Activated T-helper 17 cell treated with anti-CD3 and anti-CD28 coated beads, Interleukin-2, amount 50 U/mL, for 72 hours (primary cell): ENCODE data around the gene SNAI1. TPM values are rescaled to one million over a fixed set of nuclear protein-coding genes. Genes with fewer than 3 reads are reported as not detected.

Experiments used
- ATAC-seq: fragments of 150-1000 bp; cut with Tn5 transposase; replicated peaks from 2 replicates; pipeline ENCODE4 v1.10.0; 2021; ENCODE audit warnings: mild to moderate bottlenecking, moderate library complexity
- H3K27ac Mint-ChIP-seq: one replicate; pipeline ENCODE4 v1.8.0; 2022; ENCODE audit warnings: mixed read lengths
- H3K27me3 Mint-ChIP-seq: one replicate; pipeline ENCODE4 v1.8.0; 2022; ENCODE audit warnings: mixed read lengths
- H3K36me3 Mint-ChIP-seq: one replicate; pipeline ENCODE4 v1.8.0; 2022; ENCODE audit warnings: low read depth, mild to moderate bottlenecking, mixed read lengths
- H3K4me1 Mint-ChIP-seq: one replicate; pipeline ENCODE4 v1.8.0; 2022; ENCODE audit warnings: mixed read lengths
- H3K4me3 Mint-ChIP-seq: one replicate; pipeline ENCODE4 v1.8.0; 2022; ENCODE audit warnings: mild to moderate bottlenecking, mixed read lengths
- H3K9me3 Mint-ChIP-seq: one replicate; pipeline ENCODE4 v1.8.0; 2022; ENCODE audit warnings: mixed read lengths
- total RNA-seq, 2 donors: library from RNA; stranded (reverse); gene quantifications; one replicate each; pipeline ENCODE4 v1.2.3, GENCODE V29; 2022

SNAI1 gene
- total RNA-seq, 2 donors from 2014 or later, result 0.34 TPM; not detected in 1

- H3K27me3 Mint-ChIP-seq, result peaks cover 7% of the 10 kb centered on the region
- no peaks in the 10 kb centered on the region for H3K9me3 Mint-ChIP-seq
- peaks cover 4% of the 10 kb centered on the region for H3K4me1 Mint-ChIP-seq
- no peak overlapping the region for H3K4me3 Mint-ChIP-seq
- ATAC-seq, result no peak
- no peaks in the 10 kb centered on the region for H3K36me3 Mint-ChIP-seq
- no peak overlapping the region for H3K27ac Mint-ChIP-seq
Observed at GRCh38 chr20:50023116-50023805, 40.5 kb downstream of the SNAI1 start.

- Mint-ChIP-seq H3K9me3 (no peaks in the 10 kb centered on the region), H3K4me3 (no peak overlapping the region), H3K36me3 (no peaks in the 10 kb centered on the region), H3K27ac (no peak overlapping the region), H3K4me1 (peaks cover 4% of the 10 kb centered on the region), H3K27me3 (peaks cover 7% of the 10 kb centered on the region)
- no peak for ATAC-seq
Observed at GRCh38 chr20:50026746-50027575, 44.2 kb downstream of the SNAI1 start.

GRCh38 chr20:50027611-50028105 is 44.9 kb downstream of the SNAI1 start:
- H3K36me3 Mint-ChIP-seq, result no peaks in the 10 kb centered on the region
- H3K4me1 Mint-ChIP-seq, result peaks cover 4% of the 10 kb centered on the region

GRCh38 chr20:50029083-50029696 is 46.4 kb downstream of the SNAI1 start:
- Mint-ChIP-seq H3K9me3 (no peaks in the 10 kb centered on the region), H3K27me3 (no peaks in the 10 kb centered on the region), H3K4me1 (no peaks in the 10 kb centered on the region), H3K4me3 (no peak overlapping the region), H3K36me3 (no peaks in the 10 kb centered on the region), H3K27ac (no peak overlapping the region)
- ATAC-seq, result no peak

More at GRCh38 chr20:50027611-50028105, 44.9 kb downstream of the SNAI1 start:
- H3K27me3 Mint-ChIP-seq, result peaks cover 6% of the 10 kb centered on the region
- no peak overlapping the region for H3K27ac Mint-ChIP-seq
- H3K9me3 Mint-ChIP-seq, result no peaks in the 10 kb centered on the region
- ATAC-seq, result no peak
- H3K4me3 Mint-ChIP-seq, result no peak overlapping the region

- no peak for ATAC-seq
- Mint-ChIP-seq H3K9me3 (no peaks in the 10 kb centered on the region), H3K4me1 (no peaks in the 10 kb centered on the region)
Observed at GRCh38 chr20:50029697-50030461, 47.1 kb downstream of the SNAI1 start.

GRCh38 chr20:50032955-50033666 is 50.3 kb downstream of the SNAI1 start:
- Mint-ChIP-seq H3K4me1 (no peaks in the 10 kb centered on the region), H3K36me3 (no peaks in the 10 kb centered on the region), H3K27ac (no peak overlapping the region), H3K27me3 (no peaks in the 10 kb centered on the region), H3K9me3 (no peaks in the 10 kb centered on the region), H3K4me3 (no peak overlapping the region)
- ATAC-seq, result no peak

More at GRCh38 chr20:50029697-50030461, 47.1 kb downstream of the SNAI1 start:
- no peak overlapping the region for H3K27ac Mint-ChIP-seq
- H3K4me3 Mint-ChIP-seq, result no peak overlapping the region
- no peaks in the 10 kb centered on the region for H3K27me3 Mint-ChIP-seq
- no peaks in the 10 kb centered on the region for H3K36me3 Mint-ChIP-seq

GRCh38 chr20:50034567-50035180 is 51.9 kb downstream of the SNAI1 start:
- Mint-ChIP-seq H3K36me3 (no peaks in the 10 kb centered on the region), H3K9me3 (no peaks in the 10 kb centered on the region), H3K4me1 (no peaks in the 10 kb centered on the region), H3K4me3 (no peak overlapping the region), H3K27me3 (no peaks in the 10 kb centered on the region), H3K27ac (no peak overlapping the region)
- no peak for ATAC-seq

GRCh38 chr20:50036703-50037102 is 53.9 kb downstream of the SNAI1 start:
- no peak overlapping the region for H3K4me3 Mint-ChIP-seq

GRCh38 chr20:50037123-50037522 is 54.3 kb downstream of the SNAI1 start:
- no peaks in the 10 kb centered on the region for H3K4me1 Mint-ChIP-seq
- H3K9me3 Mint-ChIP-seq, result no peaks in the 10 kb centered on the region
- H3K36me3 Mint-ChIP-seq, result no peaks in the 10 kb centered on the region
- H3K27ac Mint-ChIP-seq, result no peak overlapping the region
- no peak for ATAC-seq
- no peaks in the 10 kb centered on the region for H3K27me3 Mint-ChIP-seq
- H3K4me3 Mint-ChIP-seq, result no peak overlapping the region

More at GRCh38 chr20:50036703-50037102, 53.9 kb downstream of the SNAI1 start:
- Mint-ChIP-seq H3K27me3 (no peaks in the 10 kb centered on the region), H3K4me1 (no peaks in the 10 kb centered on the region), H3K27ac (no peak overlapping the region), H3K36me3 (no peaks in the 10 kb centered on the region), H3K9me3 (no peaks in the 10 kb centered on the region)
- ATAC-seq, result no peak

GRCh38 chr20:50037575-50037974 is 54.8 kb downstream of the SNAI1 start:
- Mint-ChIP-seq H3K27me3 (no peaks in the 10 kb centered on the region), H3K4me1 (no peaks in the 10 kb centered on the region), H3K9me3 (no peaks in the 10 kb centered on the region), H3K27ac (no peak overlapping the region), H3K4me3 (no peak overlapping the region), H3K36me3 (no peaks in the 10 kb centered on the region)
- no peak for ATAC-seq

GRCh38 chr20:50038169-50038568 is 55.4 kb downstream of the SNAI1 start:
- Mint-ChIP-seq H3K9me3 (no peaks in the 10 kb centered on the region), H3K4me1 (no peaks in the 10 kb centered on the region), H3K36me3 (no peaks in the 10 kb centered on the region), H3K27ac (no peak overlapping the region), H3K4me3 (no peak overlapping the region), H3K27me3 (no peaks in the 10 kb centered on the region)
- ATAC-seq, result no peak
